Activated naive CD8-positive, alpha-beta T cell treated with anti-CD3 and anti-CD28 coated beads, Interleukin-2, amount 10 ng/mL, durations not matched to agents 7 days and 5 days (primary cell): ENCODE data around the gene RNF169. TPM values are rescaled to one million over a fixed set of nuclear protein-coding genes. Genes with fewer than 3 reads are reported as not detected.

ENCODE experiments used
- ATAC-seq: fragments of 150-1000 bp; cut with Tn5 transposase; one replicate; pipeline ENCODE4 v1.10.0; 2021; ENCODE audit warnings: low read depth, moderate library complexity
- POLR2A ChIA-PET: fragments of 350-600 bp; sonication (Branson Sonifier 250); formaldehyde crosslinking; loops from one replicate; lab custom pipeline; 2021; ENCODE audit warnings: antibody characterized with exemption; lab: Charles Lee
- DNase-seq: peaks from one replicate; pipeline ENCODE4 v3.0.0; 2021
- H3K27ac Mint-ChIP-seq: one replicate; pipeline ENCODE4 v1.8.0; 2022; ENCODE audit warnings: mild to moderate bottlenecking, mixed read lengths
- H3K27me3 Mint-ChIP-seq: one replicate; pipeline ENCODE4 v1.8.0; 2022; ENCODE audit warnings: mild to moderate bottlenecking, moderate library complexity, mixed read lengths
- H3K36me3 Mint-ChIP-seq: one replicate; pipeline ENCODE4 v1.8.0; 2021; ENCODE audit warnings: mild to moderate bottlenecking, mixed read lengths
- H3K4me1 Mint-ChIP-seq: one replicate; pipeline ENCODE4 v1.8.0; 2021; ENCODE audit warnings: mixed read lengths
- H3K4me3 Mint-ChIP-seq: one replicate; pipeline ENCODE4 v1.8.0; 2022; ENCODE audit warnings: mild to moderate bottlenecking, moderate library complexity, mixed read lengths
- H3K9me3 Mint-ChIP-seq: one replicate; pipeline ENCODE4 v1.8.0; 2021; ENCODE audit warnings: mixed read lengths
- total RNA-seq, 2 experiments: library from RNA; stranded (reverse); gene quantifications; one replicate each; pipeline ENCODE4 v1.2.3, GENCODE V29; 2021

RNF169 gene
- total RNA-seq, 2 experiments from 2014 or later, result 18.7 to 20.8 TPM

DNA sequence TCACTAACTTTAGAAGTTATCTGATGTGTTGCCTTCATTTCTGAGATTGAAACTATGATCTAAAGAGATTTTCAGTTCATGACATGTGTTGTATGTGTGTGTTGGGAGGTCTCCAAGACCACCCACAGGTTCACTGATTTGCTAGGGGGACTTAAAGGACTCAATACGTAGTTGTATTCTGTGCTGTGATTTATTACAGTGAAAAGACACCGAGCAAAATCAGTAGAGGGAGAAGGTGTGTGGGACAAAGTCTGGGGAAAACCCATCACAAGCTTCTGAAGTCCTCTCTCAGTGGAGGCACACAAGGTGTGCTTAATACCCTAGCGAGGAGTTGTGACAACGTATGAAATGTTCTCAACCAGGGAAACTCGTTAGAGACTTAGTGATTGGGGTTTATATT is 35.6 kb downstream of the RNF169 start:
- Mint-ChIP-seq H3K36me3 (peaks cover 6% of the 10 kb centered on the region), H3K9me3 (no peaks in the 10 kb centered on the region), H3K4me1 (peaks cover 19% of the 10 kb centered on the region), H3K27ac (no peak overlapping the region), H3K27me3 (no peaks in the 10 kb centered on the region), H3K4me3 (peak overlapping the region; percentile 5)
- ATAC-seq (no peak), DNase-seq (no peak)
- POLR2A ChIA-PET, result no interaction called here

DNA sequence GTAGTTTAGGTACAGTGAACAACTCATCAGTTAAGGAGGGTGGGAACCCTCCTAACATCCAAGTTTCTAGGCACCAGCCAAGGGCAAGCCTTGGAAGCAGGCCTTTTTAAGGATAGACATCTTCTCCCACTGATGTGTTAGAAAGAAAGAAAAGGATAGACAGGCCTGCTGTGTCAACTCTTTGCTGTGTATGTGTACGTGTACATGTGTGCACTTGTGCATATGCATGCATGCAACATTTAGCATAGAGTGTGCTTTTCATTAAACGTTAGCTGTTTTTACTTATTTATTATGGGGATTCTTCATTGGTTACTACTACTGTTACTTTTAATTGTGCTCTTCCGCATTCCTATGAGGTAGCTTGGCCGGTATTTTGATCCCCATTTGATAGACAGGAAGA is 36.1 kb downstream of the RNF169 start:
- POLR2A ChIA-PET, result no interaction called here
- DNase-seq (no peak), ATAC-seq (no peak)
- Mint-ChIP-seq H3K4me3 (no peak overlapping the region), H3K4me1 (peaks cover 19% of the 10 kb centered on the region), H3K27me3 (no peaks in the 10 kb centered on the region), H3K27ac (no peak overlapping the region), H3K9me3 (no peaks in the 10 kb centered on the region), H3K36me3 (peaks cover 10% of the 10 kb centered on the region)

DNA sequence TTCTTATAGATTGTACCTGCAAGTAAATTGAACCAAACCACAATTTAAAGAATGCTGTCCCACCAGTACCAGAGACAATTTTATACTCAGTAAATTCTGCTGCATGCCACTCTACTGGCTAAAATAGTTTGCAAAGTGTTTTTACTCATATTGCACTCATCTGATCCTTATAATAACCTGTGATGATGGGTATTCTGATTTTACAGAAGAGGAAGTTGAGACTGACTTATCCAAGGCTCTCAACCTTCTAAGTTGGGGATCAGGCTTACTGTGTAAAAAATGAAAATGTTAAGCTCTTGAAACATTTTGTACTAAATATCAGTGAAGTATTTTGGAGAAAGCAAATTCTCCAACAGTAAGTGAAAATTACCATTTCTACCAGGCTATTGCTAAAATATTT is 37.9 kb downstream of the RNF169 start:
- no peak overlapping the region for H3K27ac Mint-ChIP-seq
- H3K27me3 Mint-ChIP-seq, result no peaks in the 10 kb centered on the region
- POLR2A ChIA-PET, result no interaction called here
- H3K36me3 Mint-ChIP-seq, result peaks cover 27% of the 10 kb centered on the region
- peaks cover 5% of the 10 kb centered on the region for H3K9me3 Mint-ChIP-seq
- ATAC-seq, result no peak
- DNase-seq, result no peak
- peaks cover 19% of the 10 kb centered on the region for H3K4me1 Mint-ChIP-seq
- H3K4me3 Mint-ChIP-seq, result no peak overlapping the region

DNA sequence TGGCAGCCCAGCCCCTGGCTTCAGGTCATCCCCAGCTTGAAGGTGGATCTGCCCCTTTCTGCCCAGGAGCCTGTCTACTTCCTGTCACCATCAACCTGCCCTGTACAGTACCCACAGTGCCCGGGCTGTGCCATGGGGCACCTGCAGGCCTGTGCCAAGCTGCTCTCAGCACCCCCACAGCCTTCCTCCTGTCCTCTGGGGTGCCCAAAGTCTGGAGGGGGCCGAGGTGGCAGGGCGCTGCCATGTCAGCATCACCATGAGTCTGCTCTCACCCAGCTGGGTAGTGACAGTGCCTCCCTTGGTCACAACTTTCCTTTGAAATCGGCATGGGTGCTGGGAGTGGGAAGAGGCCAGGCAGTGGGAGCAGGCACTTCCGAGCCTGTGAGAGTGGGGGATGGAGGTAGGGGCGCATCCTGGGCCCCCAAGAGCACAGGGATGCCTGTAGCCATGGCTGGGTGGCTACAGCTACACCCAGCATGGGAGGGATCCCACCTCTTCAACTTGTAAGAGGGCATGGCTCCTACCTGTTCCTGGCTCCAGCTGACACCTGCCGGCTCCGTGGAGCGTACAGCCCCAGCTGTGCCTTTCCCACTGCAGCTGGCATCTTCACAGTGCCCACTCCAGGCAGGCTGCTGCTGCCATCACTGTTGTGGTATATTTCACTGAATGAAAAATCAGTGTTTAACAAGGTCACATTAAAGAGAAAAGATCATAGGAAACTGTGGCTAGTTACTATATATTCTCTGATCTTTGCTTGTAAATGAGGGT is 42.9 kb downstream of the RNF169 start:
- DNase-seq (no peak), ATAC-seq (no peak)
- no peak overlapping the region for H3K27ac Mint-ChIP-seq
- no peaks in the 10 kb centered on the region for H3K27me3 Mint-ChIP-seq
- peaks cover 55% of the 10 kb centered on the region for H3K36me3 Mint-ChIP-seq
- POLR2A ChIA-PET, result no interaction called here
- H3K9me3 Mint-ChIP-seq, result peaks cover 13% of the 10 kb centered on the region
- no peak overlapping the region for H3K4me3 Mint-ChIP-seq
- H3K4me1 Mint-ChIP-seq, result no peaks in the 10 kb centered on the region

DNA sequence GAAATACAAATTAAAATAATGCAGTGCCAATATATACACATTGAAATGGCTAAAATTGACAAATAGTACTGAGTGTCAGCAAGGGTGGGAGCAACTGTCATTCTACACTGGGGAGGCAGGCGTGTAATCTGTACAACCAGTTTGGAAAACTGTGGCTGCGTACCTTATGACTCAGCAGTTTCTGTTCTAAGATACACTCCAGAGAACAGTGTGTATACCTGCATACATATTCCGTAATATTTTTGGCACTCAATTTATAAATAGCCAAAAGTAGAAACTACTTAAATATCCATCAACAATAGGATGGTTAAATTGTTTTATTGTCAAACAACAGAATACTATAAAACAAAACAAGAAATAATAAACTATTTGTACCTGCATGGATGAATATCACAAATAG is 57.6 kb downstream of the RNF169 start:
- POLR2A ChIA-PET, result no interaction called here
- Mint-ChIP-seq H3K4me1 (peaks cover 6% of the 10 kb centered on the region), H3K36me3 (peaks cover 14% of the 10 kb centered on the region), H3K4me3 (no peak overlapping the region), H3K27ac (no peak overlapping the region), H3K9me3 (peaks cover 2% of the 10 kb centered on the region), H3K27me3 (no peaks in the 10 kb centered on the region)
- no peak for ATAC-seq
- no peak for DNase-seq

DNA sequence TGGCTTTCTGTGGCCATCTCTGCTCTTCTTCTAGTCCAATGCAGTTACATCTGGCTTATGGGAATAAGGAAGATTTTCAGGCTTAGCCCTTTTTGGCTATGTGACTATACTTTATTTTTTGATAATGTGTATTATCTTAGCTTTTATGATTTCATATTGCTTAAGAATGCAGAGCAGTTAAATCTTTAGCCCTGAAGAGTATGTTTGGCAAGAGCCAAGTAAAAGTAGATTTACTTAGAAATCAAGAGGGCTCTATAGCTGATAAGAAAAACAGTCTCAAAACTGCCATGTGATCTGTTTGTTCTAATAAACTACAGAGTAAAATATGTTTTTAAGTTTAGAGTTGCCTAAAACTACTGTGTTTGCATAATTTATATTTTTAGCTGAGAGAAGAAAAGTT is 61.2 kb downstream of the RNF169 start:
- Mint-ChIP-seq H3K27me3 (no peaks in the 10 kb centered on the region), H3K4me1 (peaks cover 6% of the 10 kb centered on the region), H3K27ac (no peak overlapping the region), H3K4me3 (no peak overlapping the region), H3K36me3 (peaks cover 15% of the 10 kb centered on the region), H3K9me3 (peaks cover 2% of the 10 kb centered on the region)
- no peak for DNase-seq
- POLR2A ChIA-PET, result no interaction called here
- ATAC-seq, result no peak

DNA sequence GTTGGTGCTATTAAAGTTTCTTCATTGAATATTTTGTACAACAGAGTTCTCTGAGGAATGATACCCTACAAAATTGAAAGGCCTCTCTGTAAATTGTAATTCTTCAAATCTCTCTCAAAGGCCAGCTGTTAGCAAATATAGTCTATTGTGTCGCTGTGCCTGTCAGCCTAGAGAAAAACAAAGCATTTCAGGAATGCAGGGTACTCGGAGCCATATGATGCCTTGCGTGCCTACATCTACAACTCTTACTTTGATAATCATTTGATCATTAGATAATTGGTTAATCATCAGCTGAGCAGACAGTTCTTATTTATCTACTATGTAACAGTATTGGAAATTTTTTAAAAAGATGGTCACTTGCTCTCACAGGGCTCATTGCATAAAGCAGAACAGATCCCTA is 67.3 kb downstream of the RNF169 start:
- POLR2A ChIA-PET, result interaction anchor here (0.6 kb wide), 1 partner anchor 296 kb away, joined by 3 read pairs; no protein-coding TSS in a partner anchor
- H3K27ac Mint-ChIP-seq, result no peak overlapping the region
- DNase-seq (no peak), ATAC-seq (no peak)
- H3K27me3 Mint-ChIP-seq, result no peaks in the 10 kb centered on the region
- peaks cover 49% of the 10 kb centered on the region for H3K36me3 Mint-ChIP-seq
- no peak overlapping the region for H3K4me3 Mint-ChIP-seq
- peaks cover 12% of the 10 kb centered on the region for H3K4me1 Mint-ChIP-seq
- peaks cover 5% of the 10 kb centered on the region for H3K9me3 Mint-ChIP-seq

DNA sequence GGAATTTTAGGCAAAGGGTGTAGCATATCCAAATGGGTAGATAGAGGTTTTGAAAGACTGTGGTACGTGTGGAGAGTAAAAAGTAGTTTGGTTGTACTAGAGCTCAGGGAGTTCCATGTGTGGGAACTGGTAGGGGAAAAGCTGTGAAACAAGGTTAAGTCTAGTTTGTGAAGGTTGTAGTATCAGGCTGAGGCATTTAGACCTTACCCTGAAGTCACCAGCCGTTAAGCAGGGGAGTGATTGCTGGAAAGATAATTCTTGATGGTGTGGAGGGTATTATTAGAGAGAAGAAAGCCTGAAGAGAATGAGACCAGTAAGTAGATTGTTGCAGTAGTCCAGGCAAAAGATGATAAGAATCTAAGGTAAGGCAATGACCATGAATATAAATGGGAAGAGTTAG is 68.0 kb downstream of the RNF169 start:
- H3K9me3 Mint-ChIP-seq, result peaks cover 6% of the 10 kb centered on the region
- H3K27ac Mint-ChIP-seq, result no peak overlapping the region
- no peaks in the 10 kb centered on the region for H3K27me3 Mint-ChIP-seq
- H3K4me1 Mint-ChIP-seq, result peaks cover 12% of the 10 kb centered on the region
- H3K36me3 Mint-ChIP-seq, result peaks cover 53% of the 10 kb centered on the region
- ATAC-seq, result no peak
- POLR2A ChIA-PET, result interaction anchor here (0.6 kb wide), 1 partner anchor 297 kb away, joined by 3 read pairs; no protein-coding TSS in a partner anchor
- DNase-seq, result no peak
- H3K4me3 Mint-ChIP-seq, result no peak overlapping the region

DNA sequence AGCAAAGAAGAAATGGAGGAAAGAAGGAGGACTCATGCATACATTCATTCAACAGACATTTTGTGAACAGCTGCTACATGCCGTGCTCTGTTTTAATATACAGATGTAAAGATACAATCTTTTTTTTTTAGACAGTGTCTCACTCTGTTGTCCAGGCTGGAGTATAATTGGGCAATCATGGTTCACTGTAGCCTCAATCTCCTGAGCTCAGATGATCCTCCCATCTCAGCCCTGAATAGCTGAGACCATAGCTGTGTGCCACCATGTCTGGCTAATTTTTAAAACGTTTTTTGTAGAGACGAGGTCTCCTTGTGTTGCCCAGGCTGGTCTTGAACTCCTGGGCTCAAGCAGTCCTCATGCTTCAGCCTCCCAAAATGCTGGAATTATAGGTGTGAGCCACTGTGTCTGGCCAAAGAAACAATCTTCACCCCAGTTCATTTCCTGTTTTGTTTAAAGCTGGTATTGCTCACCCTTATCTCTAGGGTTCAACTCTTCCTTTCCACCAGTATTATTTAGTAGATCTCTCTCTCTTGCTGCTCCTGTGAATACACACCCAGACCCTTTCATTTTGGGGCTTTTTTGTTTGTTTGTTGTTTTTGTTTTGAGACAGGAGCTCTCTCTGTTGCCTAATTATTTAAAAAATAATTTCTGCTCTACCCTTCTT is 69.8 kb downstream of the RNF169 start:
- DNase-seq (no peak), ATAC-seq (peak; percentile 45)
- peaks cover 4% of the 10 kb centered on the region for H3K9me3 Mint-ChIP-seq
- H3K36me3 Mint-ChIP-seq, result peaks cover 59% of the 10 kb centered on the region
- H3K27ac Mint-ChIP-seq, result peak overlapping the region; percentile 39
- no peak overlapping the region for H3K4me3 Mint-ChIP-seq
- H3K27me3 Mint-ChIP-seq, result no peaks in the 10 kb centered on the region
- POLR2A ChIA-PET, result no interaction called here
- H3K4me1 Mint-ChIP-seq, result peaks cover 11% of the 10 kb centered on the region

DNA sequence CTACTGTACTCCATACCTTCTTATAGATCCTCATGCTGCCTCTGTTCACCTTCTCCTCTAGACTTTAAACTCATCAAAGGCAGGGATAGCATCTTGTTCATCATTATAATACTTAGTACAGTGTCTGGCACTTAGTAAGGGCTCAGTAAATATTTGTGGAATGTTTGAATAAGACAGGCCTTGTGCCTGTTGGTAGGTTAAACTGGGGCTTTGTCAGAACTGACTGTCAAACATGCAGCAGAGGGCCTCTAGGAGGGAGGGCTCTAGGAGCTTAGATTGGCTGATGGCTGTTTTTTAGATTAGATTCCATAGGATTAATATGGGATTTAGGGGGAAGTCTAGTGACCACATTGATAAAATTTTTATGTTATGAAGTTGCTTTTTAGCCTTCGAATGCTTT is 70.8 kb downstream of the RNF169 start:
- POLR2A ChIA-PET, result interaction anchor here (0.7 kb wide), 1 partner anchor 1306 kb away, joined by 4 read pairs; no protein-coding TSS in a partner anchor
- Mint-ChIP-seq H3K4me3 (no peak overlapping the region), H3K36me3 (peaks cover 69% of the 10 kb centered on the region), H3K9me3 (peaks cover 7% of the 10 kb centered on the region), H3K27me3 (no peaks in the 10 kb centered on the region), H3K27ac (no peak overlapping the region), H3K4me1 (peaks cover 11% of the 10 kb centered on the region)
- DNase-seq, result no peak
- ATAC-seq, result no peak

DNA sequence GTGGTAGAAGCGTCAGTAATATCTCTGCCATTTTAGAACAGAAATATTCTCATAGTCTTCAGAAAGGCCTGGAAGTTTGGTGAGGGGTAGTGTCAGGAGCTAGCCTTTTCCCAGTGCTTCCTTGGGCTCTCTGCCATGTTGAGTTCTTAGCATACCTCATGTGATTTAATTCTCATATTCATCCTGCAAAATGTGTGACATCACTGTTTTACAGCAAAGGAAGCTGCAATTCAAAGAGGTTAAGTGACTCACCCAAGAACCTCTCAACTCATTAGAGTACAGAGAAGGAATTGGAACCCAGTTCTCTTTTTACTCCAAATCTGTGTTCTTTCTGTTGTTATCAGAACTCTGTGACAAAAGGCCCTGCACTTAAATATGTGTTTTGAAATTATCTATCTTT is 72.1 kb downstream of the RNF169 start:
- peaks cover 80% of the 10 kb centered on the region for H3K36me3 Mint-ChIP-seq
- H3K9me3 Mint-ChIP-seq, result peaks cover 12% of the 10 kb centered on the region
- no peaks in the 10 kb centered on the region for H3K27me3 Mint-ChIP-seq
- DNase-seq (no peak), ATAC-seq (no peak)
- no peak overlapping the region for H3K4me3 Mint-ChIP-seq
- no peak overlapping the region for H3K27ac Mint-ChIP-seq
- POLR2A ChIA-PET, result interaction anchor here (0.6 kb wide), 1 partner anchor 167 kb away, joined by 4 read pairs; no protein-coding TSS in a partner anchor
- H3K4me1 Mint-ChIP-seq, result peaks cover 11% of the 10 kb centered on the region

DNA sequence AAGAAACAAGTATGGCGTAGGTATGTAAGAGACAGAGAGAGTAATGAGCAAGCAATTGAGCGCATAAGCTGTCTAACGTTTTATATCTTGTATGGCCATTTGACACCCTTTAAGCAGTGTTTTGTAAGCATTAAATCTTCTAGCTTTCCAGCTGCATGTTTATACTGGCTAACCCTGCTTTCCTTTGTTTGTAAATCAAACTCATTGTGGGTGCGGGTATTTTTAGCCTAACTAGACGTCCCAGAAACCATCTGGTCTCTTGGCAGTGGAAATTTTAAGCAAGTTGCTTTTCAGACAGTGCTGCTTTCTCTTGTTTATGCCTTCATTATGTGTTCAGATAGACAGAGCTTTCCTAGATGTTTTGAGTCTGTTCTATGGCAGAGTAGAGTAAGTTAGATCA is 73.5 kb downstream of the RNF169 start:
- Mint-ChIP-seq H3K9me3 (peaks cover 14% of the 10 kb centered on the region), H3K4me3 (no peak overlapping the region), H3K27me3 (no peaks in the 10 kb centered on the region), H3K27ac (no peak overlapping the region), H3K36me3 (peaks cover 82% of the 10 kb centered on the region), H3K4me1 (peaks cover 11% of the 10 kb centered on the region)
- ATAC-seq (no peak), DNase-seq (no peak)
- POLR2A ChIA-PET, result no interaction called here

DNA sequence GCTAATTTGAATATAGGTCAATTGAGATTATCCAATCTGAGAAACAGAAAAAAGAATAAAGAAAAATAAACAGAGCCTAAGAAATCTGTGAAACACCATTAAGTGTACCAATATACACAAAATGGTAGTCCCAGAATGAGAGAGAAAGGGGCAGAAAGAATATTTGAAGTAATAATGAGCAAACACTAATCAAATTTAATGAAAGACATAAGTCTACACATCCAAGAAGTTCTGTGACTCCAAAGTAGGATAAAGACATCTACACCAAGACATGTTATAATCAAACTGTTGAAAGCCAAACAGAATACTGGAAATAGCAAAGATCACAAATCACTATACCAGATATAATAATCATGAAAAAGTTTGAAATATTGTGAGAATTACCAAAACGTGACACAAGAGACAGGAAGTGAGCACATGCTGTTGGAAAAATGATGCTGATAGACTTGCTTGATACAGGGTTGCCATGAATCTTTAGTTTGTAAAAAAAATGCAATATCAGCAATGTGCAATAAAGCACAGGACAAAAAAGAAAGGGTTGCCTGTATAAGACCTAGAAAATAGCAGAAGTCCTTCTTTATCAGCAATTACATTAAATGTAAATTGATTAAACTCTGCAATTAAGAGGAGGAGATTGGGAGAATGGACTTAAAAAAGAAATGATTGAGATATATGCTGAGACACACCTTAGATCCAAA is 75.8 kb downstream of the RNF169 start:
- Mint-ChIP-seq H3K27me3 (no peaks in the 10 kb centered on the region), H3K9me3 (peaks cover 27% of the 10 kb centered on the region), H3K27ac (no peak overlapping the region), H3K4me1 (peaks cover 4% of the 10 kb centered on the region), H3K4me3 (no peak overlapping the region), H3K36me3 (peaks cover 86% of the 10 kb centered on the region)
- no peak for ATAC-seq
- no peak for DNase-seq
- POLR2A ChIA-PET, result no interaction called here
